ENCODE measurements around the gene ANO4.

DNA sequence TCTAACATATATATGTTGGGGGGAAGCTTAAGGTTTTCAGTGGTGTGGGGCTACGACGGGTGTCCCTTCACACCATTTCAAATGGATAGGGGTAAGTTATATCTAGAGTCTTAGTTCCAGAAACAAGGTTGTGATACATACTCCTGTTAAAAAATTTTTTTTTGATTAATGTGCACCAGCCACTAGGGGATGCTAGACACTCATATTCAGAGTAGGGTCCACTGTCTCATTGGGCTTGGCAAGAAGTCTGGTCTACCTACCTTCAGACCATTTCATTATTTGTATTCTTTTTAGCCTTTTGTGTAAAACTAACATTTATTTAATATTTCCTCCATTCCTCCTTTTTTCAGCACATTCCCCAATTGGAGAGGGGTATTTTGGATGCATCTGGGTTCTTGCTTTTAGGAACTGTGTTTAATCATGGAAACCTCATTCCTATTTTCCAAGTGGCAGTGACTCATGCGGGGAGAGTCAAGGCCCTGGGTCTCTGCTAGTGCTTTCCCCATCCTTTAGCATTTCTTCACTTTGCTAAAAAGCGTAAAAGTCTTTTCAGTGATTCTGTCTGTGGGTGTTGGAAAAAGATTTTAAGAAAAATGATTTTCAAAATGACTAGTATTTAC, 33.4 kb downstream of the ANO4 start:
- TF ChIP-seq, protein P1, sequence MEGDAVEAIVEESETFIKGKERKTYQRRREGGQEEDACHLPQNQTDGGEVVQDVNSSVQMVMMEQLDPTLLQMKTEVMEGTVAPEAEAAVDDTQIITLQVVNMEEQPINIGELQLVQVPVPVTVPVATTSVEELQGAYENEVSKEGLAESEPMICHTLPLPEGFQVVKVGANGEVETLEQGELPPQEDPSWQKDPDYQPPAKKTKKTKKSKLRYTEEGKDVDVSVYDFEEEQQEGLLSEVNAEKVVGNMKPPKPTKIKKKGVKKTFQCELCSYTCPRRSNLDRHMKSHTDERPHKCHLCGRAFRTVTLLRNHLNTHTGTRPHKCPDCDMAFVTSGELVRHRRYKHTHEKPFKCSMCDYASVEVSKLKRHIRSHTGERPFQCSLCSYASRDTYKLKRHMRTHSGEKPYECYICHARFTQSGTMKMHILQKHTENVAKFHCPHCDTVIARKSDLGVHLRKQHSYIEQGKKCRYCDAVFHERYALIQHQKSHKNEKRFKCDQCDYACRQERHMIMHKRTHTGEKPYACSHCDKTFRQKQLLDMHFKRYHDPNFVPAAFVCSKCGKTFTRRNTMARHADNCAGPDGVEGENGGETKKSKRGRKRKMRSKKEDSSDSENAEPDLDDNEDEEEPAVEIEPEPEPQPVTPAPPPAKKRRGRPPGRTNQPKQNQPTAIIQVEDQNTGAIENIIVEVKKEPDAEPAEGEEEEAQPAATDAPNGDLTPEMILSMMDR (IDR thresholded peaks at IDR 0.05): peak; percentile 100
- TF ChIP-seq ZFX (IDR thresholded peaks at IDR 0.05; ENCODE audit: borderline replicate concordance): no peak
